ENCODE measurements around the gene ORM2.

DNA sequence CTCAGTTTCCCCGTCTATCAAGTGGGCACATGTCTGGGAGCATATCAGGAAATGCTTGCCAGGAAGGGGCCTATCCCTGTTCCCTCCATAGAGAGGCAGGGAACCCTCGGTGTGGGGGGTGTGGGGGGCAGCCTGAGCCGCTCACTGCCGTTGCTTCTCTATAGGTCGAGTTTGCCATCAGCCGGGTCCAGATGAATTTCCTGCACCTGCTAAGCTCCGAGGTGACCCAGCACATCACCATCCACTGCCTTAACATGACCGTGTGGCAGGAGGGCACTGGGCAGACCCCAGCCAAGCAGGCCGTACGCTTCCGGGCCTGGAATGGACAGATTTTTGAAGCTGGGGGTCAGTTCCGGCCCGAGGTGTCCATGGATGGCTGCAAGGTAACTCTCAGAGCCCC lies 20.6 kb upstream of the ORM2 start:
- no peak for TF ChIP-seq POLR2A (IDR thresholded peaks at IDR 0.05)
- TF ChIP-seq, protein P1, sequence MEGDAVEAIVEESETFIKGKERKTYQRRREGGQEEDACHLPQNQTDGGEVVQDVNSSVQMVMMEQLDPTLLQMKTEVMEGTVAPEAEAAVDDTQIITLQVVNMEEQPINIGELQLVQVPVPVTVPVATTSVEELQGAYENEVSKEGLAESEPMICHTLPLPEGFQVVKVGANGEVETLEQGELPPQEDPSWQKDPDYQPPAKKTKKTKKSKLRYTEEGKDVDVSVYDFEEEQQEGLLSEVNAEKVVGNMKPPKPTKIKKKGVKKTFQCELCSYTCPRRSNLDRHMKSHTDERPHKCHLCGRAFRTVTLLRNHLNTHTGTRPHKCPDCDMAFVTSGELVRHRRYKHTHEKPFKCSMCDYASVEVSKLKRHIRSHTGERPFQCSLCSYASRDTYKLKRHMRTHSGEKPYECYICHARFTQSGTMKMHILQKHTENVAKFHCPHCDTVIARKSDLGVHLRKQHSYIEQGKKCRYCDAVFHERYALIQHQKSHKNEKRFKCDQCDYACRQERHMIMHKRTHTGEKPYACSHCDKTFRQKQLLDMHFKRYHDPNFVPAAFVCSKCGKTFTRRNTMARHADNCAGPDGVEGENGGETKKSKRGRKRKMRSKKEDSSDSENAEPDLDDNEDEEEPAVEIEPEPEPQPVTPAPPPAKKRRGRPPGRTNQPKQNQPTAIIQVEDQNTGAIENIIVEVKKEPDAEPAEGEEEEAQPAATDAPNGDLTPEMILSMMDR (IDR thresholded peaks at IDR 0.05): no peak
